HG03045 (cell line): ENCODE data around the gene IFNL4.

Experiments
- ATAC-seq: cut with Tn5 transposase; IDR thresholded peaks from one replicate; pipeline ENCODE4 v1.9.1; 2021; ENCODE audit warnings: mild to moderate bottlenecking, moderate library complexity; ENCODE audit not compliant: unreplicated experiment

The IFNL4 gene

DNA sequence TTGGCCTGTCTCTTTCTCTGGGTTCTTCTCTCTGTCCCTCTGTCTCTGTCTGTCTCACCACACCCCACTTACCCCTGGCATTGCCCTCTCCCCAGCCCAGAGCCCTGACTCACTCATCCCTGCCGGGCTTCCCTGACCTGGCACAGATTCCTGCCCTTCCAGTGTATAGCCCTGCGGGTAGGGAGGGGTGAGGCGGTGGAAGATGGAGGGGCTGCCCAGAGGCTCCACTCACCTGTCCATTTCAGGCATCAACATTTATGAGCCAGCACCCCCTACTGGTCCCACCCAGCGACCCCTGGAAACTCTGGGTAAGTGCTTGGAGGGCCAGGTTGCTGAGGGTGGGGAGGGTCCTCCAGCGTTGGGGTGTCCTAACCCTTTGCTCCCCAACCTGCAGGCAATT is 50.8 kb downstream of the IFNL4 start:
- no peak for ATAC-seq

- ATAC-seq = no peak
Observed at GRCh38 chr19:39196860-39197562, 51.6 kb downstream of the IFNL4 start, which contains the start of gene NCCRP1. TSS of gene NCCRP1 (plus strand) at chr19:39196964. CDS start at chr19:39196983, 19 bp downstream.

GRCh38 chr19:39196320-39196719 is 52.3 kb downstream of the IFNL4 start:
- no peak for ATAC-seq
